B cell (primary cell): ENCODE results near the gene BRIP1.

ENCODE experiments used
- CTCF ChIP-seq: fragments of 200-600 bp; IDR thresholded peaks from one replicate; pipeline ENCODE4 v1.8.0; 2022; ENCODE audit warnings: antibody characterized with exemption, mild to moderate bottlenecking
- EZH2 ChIP-seq: IDR thresholded peaks from 2 replicates; pipeline ENCODE4 v1.6.1; 2012; ENCODE audit warnings: borderline replicate concordance, low read depth, mild to moderate bottlenecking, moderate library complexity, low read length; ENCODE audit not compliant: insufficient read depth, poor library complexity, severe bottlenecking

GRCh38 chr17:61714300-61714699 lies 149.0 kb downstream of the BRIP1 start:
- no peak for TF ChIP-seq CTCF
- no peak for TF ChIP-seq EZH2
